MV-4-11 (cell line): ENCODE data around the gene NEMP2.
"Not testable (repeated sequence)": the region's sequence is repeated elsewhere in the genome, so short reads cannot be mapped to it uniquely, and the experiment has no call there.

Experiments used
- DNase-seq: peaks from one replicate; lab custom pipeline; 2025; lab: John Stamatoyannopoulos, UW

Gene NEMP2

GRCh38 chr2:190526105-190526750 lies 8.3 kb downstream of the NEMP2 start:
- DNase-seq: peak; percentile 71

DNA sequence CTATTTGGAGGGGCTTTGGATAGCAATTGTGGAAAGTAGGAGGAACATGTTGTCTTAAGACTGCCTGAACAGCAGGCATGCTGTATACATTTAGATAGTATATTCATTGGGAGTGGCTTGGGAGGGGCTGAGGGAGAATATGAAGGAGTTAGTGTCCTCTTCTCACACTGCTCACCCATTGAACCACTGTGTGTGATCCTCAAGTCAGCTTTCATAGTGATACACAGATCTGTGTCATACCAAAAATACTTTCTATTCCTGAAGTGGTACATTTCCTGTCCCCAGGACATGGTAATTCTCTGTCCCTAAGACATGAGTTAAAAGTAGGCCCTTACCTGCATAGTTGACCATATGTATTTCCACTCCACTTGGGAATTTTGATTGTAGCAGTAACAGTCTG lies 9.6 kb downstream of the NEMP2 start:
- DNase-seq: no peak

DNA sequence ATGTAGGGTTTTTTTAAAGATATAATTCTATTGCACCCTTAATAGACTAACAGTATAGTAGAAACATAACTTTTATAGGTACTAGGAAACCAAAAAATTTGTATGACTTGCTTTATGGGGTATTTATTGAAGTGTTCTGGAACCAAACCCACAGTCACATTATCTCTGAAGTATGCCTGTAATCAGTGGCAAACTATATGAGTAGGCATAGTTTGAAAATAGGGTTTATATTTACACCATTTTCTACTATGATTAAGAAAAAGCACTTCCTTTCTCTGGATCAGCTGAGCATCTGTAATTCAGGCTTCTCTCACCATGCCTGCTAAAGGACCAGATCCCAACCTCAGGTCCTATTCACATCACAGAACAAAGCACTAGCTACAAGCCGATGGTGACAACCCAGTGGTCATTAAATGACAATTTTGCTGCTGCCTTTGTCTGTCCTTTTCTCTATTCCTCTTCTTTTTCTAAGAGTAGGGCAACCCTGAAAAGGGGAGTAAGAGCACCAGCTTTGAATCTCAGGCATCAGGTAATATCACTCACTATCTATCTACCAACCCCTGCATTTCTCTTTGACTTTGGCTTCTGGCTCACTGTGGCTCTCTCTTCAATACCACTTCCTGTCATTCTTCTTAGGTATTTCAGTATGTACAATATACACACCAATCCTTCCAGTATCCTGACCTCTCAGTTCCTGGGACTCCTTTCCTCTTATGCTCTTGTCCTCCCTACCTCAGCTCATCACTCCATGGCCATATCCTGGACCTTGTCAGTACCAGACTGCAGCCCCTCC lies 14.4 kb downstream of the NEMP2 start:
- DNase-seq: no peak

- DNase-seq: no peak
Measured at GRCh38 chr2:190517468-190517867, 17.1 kb downstream of the NEMP2 start.

GRCh38 chr2:190515687-190516086 lies 18.8 kb downstream of the NEMP2 start:
- DNase-seq: peak; percentile 23

DNA sequence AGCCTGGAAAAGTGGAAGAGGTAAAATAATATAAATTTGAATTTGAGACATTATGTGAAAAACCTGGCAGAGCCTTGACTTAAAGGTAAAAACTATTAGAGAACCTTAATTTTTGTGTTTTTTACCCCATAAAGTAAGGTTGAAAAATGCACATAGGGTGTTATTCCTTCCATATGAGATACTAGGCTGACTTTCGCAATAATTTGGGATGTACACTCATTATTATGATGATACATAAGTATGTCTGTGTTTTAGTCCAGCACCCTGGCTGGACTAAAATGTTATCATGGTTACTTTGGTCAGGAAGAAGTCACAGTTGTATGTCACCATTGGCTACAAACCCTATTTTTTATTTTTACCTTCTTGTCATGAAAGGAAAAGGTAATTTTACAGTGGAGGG lies 19.8 kb downstream of the NEMP2 start:
- DNase-seq: no peak

DNA sequence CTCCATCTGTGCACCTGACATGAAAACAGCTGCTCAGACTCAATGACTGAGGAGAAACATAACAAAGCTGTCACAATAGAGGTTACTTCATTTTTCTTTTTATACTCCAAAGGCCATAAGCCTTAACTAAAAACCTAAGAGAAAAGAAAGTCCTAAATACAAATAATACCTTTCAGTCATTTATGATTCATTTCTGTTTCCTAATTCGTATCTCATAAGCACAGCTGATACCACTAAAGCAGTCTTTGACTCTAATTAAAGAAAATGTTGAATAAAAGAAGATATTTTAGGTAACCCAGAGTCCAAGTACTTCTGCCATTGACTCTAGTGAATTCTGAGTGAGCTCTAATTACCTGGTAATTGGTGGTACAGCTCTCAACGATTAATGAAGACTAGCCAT lies 20.6 kb downstream of the NEMP2 start:
- DNase-seq: no peak

GRCh38 chr2:190512539-190513095 lies 21.9 kb downstream of the NEMP2 start:
- peak; percentile 33 for DNase-seq

DNA sequence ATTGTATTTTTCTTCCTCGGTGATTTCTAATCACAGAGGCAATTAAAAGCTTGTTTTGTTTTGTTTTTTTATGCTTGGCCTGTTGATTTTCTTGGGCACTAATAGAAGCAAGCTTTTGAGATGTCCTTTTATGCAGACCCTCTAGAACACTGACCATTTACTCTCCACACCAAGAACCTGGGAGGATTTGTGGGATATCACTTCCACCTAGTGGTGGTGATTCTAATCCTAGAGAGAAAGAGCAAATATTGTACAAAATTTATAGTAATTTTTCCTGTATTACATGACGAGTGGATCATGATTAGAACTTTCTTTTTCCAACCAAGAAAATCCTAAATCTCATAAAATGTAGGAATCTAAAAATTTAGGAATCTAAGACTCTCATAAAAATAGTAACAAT lies 23.4 kb downstream of the NEMP2 start:
- no peak for DNase-seq

DNA sequence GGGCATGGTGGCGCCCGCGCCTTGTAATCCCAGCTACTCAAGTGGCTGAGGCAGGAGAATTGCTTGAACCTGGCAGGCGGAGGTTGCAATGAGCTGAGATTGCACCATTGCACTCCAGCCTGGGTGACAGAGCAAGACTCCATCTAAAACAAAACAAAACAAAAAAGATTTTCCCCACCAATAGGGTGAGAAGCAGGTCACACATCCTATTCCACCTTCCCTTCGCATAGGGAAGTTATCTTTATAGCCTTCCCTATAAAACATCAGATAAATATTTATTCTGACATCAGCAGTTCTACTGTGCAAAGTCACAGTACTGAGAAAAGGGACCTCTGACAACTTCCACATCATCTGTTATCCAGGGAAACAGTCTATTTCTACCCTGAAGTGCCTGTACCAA lies 24.6 kb downstream of the NEMP2 start:
- DNase-seq: not testable (repeated sequence)

DNA sequence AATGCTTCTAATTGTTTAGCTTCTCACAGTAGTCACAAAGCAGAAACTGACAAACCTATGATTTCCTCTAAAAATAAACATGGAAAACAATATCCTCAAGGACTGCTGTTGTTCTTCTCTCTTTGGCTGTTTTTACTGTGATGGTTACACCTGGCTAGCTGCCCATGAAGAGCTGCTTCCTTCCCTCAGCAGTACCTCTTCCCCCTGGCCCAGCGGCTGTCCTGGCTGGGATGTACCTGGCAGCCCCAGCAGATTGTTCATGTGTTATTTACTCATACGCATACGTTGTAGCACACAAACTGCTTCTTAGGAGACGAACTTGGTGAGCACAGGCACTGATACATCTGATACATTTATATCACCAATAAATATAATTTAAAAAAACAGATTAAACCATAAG lies 27.4 kb downstream of the NEMP2 start:
- no peak for DNase-seq

DNA sequence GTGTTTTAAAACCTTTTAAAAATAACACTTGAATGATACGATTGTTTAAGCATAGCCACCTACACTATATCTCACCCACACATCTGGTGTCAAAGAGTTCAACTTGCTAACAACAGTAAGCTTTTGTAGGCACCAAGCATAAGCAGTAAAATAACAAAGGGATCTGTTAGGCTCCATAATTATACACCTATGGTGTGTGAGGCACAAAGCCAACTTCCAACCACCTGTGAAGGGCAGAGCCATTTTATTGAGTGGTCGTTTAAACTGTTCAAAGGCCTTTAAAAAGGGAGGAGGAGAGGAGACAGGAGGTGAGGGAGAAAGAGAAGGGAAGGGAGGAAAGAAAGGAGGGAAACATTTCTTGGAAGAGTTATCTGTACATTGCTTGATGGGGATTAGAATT lies 27.9 kb downstream of the NEMP2 start:
- DNase-seq: no peak

DNA sequence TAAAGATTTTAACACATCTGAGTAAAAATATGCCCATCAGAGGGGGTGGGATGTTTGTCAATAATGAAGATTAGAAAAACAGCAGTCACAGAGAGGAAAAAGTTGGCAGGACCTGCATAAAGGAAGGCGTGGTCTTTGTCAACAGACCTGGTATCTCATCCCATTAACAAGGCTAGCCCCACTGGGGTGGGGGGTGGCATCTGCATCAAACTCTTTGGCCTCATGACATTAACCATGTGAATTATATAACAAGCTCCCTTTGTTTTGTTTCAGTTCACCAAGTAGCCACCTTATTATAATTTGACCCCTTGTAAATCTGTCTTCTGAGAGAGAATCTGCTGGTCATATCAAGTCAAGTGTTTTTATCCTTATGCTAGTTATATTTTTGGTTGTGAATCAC lies 28.8 kb downstream of the NEMP2 start:
- no peak for DNase-seq

DNA sequence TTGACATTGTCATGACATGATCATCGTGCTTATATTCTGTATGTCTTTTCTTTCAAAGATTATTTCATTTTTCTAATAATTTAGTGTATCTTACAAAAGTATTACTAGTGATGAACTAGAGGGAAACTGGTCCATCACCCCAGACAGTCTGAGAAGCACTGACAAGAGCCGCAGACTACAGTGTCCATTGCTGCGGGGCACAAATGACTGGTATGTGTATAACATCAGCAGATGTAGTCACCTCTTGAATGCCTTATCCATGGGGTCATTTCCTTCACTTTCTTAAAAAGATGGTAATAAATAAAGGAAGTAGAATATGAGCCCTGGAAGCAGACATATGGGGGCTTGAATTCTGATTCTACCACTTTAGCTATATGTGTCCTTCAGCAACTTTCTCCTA lies 29.6 kb downstream of the NEMP2 start:
- DNase-seq: no peak

DNA sequence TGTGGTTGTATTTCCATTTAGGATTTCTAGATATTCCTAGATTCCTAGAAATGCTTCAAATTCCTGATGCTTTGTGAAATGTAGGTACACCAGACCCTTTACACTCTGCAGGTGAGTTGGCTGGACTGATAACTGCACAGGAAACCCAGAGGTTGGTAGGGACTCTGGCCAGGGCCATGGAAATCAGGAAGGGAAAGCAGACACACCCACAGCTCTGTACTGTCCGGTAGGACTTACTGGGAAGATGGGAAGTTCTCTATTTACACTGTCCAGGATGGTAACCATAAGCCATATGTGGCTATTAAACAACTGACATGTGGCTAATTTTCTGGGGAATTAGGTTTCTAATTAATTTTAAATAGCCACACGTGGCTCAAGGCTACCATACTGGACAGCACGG lies 31.4 kb downstream of the NEMP2 start:
- no peak for DNase-seq

DNA sequence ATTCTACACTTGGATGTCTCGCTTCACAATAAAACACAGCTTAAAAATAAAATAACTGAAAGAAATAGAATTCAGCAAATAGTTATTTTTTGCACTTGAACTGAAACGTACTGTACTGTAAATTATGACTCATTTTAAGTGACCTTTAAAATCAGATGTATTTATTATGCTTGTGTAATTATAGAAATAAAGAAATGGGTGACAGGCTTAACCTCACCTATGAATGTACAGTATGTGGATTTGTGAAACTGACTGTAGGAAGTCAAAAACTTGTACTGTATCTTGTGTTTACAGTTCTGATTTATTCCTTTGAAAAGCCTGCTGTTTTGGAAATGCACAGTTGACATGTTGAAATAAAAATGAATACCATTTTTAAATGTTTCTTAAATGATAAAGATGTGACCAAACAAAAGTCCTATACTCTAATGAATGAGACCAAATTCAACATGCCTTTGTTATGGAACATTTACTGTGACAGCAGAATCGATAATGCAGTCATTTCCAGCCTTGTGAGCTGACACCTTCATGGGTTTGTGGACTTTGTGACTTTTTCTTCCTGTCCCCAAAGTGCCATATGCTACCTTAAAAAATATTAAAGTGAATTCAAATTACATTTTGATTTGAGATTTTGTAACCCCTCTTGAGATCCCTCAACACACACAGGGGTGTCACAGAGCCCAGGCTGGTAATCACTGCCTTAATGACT lies 32.7 kb downstream of the NEMP2 start:
- no peak for DNase-seq

- no peak for DNase-seq
Measured at GRCh38 chr2:190501231-190501630, 33.3 kb downstream of the NEMP2 start.

GRCh38 chr2:190500054-190500502 lies 34.4 kb downstream of the NEMP2 start:
- no peak for DNase-seq

- no peak for DNase-seq
Measured at GRCh38 chr2:190499273-190499672, 35.2 kb downstream of the NEMP2 start.

DNA sequence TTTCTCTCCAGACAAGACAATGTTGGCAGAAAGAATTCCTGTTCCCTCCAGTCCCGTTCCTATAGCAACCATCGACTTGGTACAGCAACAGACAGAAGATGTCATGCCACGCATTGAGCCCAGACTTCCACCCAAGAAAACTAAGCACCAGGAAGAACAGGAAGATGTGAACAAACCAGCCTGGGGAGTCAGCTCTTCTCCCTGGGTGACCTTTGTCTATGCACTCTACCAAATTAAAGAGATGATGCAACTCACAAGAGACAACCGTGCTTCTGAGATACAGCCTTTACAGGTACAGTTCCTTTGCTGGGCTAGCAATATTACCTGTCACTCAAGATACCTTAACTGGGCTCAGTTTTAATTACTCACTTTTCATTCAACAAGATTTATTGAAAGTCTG lies 37.1 kb downstream of the NEMP2 start:
- no peak for DNase-seq

GRCh38 chr2:190494600-190495227 lies 39.8 kb downstream of the NEMP2 start:
- not testable (repeated sequence) for DNase-seq

GRCh38 chr2:190493095-190493494 lies 41.4 kb downstream of the NEMP2 start:
- DNase-seq: no peak
